Left ventricle myocardium superior (tissue), 1 donor: ENCODE measurements around the gene B3GAT1. TPM values are rescaled to one million over a fixed set of nuclear protein-coding genes. Genes with fewer than 3 reads are reported as not detected.

ENCODE experiments used
- ATAC-seq: fragments of 200-7000 bp; cut with Tn5 transposase; one replicate; pipeline ENCODE4 v1.9.1; 2020; ENCODE audit warnings: mild to moderate bottlenecking, moderate library complexity
- DNase-seq: peaks from one replicate; pipeline ENCODE4 v3.0.0-alpha.2; 2020
- intact Hi-C: fragments of 100-400 bp; cut with micrococcal nuclease; formaldehyde crosslinking; loops from one replicate; pipeline ENCODE4 v1.11.0; 2022
- total RNA-seq: library from RNA; stranded (reverse); fragmentation: NEBNext Ultra II Directional; extraction: Animal tissue kit (Norgen Biotek cat#: 25700); gene quantifications from one replicate; pipeline ENCODE4 v1.2.1, GENCODE V29; 2021
- donor health status: DM: no; HTN: yes; CAD: no; lungs with severe emphysema.

Gene B3GAT1
- total RNA-seq, 1 donor from 2014 or later = 0.17 TPM

- DNase-seq (no peak), ATAC-seq (no peak)
- intact Hi-C loops = no loop called here
These were observed 29.8 kb downstream of the B3GAT1 start for GRCh38 chr11:134382257-134382656.

- ATAC-seq = no peak
- intact Hi-C loops = no loop called here
- DNase-seq = no peak
These were observed 31.3 kb downstream of the B3GAT1 start for GRCh38 chr11:134380785-134381184.

GRCh38 chr11:134380229-134380628, 31.8 kb downstream of the B3GAT1 start:
- DNase-seq (no peak), ATAC-seq (no peak)
- intact Hi-C loops = no loop called here

- DNase-seq (no peak), ATAC-seq (no peak)
- intact Hi-C loops = no loop called here
These were observed 32.8 kb downstream of the B3GAT1 start for GRCh38 chr11:134379241-134379640.

- ATAC-seq = no peak
- DNase-seq = no peak
- intact Hi-C loops = no loop called here
These were observed 34.2 kb downstream of the B3GAT1 start for GRCh38 chr11:134377876-134378275.

- intact Hi-C loops = no loop called here
- ATAC-seq (no peak), DNase-seq (no peak)
These were observed 35.7 kb downstream of the B3GAT1 start for GRCh38 chr11:134376150-134376921.

- intact Hi-C loops = no loop called here
- DNase-seq = no peak
These were observed 37.0 kb downstream of the B3GAT1 start for GRCh38 chr11:134374891-134375550.

GRCh38 chr11:134374171-134374570, 37.9 kb downstream of the B3GAT1 start:
- DNase-seq (no peak), ATAC-seq (no peak)
- intact Hi-C loops = no loop called here

More at GRCh38 chr11:134374891-134375550, 37.0 kb downstream of the B3GAT1 start:
- ATAC-seq = no peak

GRCh38 chr11:134373591-134374052, 38.4 kb downstream of the B3GAT1 start:
- intact Hi-C loops = no loop called here
- DNase-seq (no peak), ATAC-seq (no peak)

GRCh38 chr11:134372961-134373360, 39.1 kb downstream of the B3GAT1 start:
- ATAC-seq (no peak), DNase-seq (no peak)
- intact Hi-C loops = no loop called here

GRCh38 chr11:134372536-134372935, 39.5 kb downstream of the B3GAT1 start:
- intact Hi-C loops = no loop called here
- no peak for ATAC-seq
- no peak for DNase-seq

GRCh38 chr11:134371436-134372185, 40.4 kb downstream of the B3GAT1 start:
- intact Hi-C loops = no loop called here
- no peak for DNase-seq

GRCh38 chr11:134370526-134371435, 41.3 kb downstream of the B3GAT1 start:
- ATAC-seq (no peak), DNase-seq (no peak)
- intact Hi-C loops = no loop called here

More at GRCh38 chr11:134371436-134372185, 40.4 kb downstream of the B3GAT1 start:
- ATAC-seq = no peak

- no peak for ATAC-seq
- no peak for DNase-seq
These were observed 42.2 kb downstream of the B3GAT1 start for GRCh38 chr11:134369656-134370525.

GRCh38 chr11:134367781-134368180, 44.3 kb downstream of the B3GAT1 start:
- ATAC-seq = no peak
- DNase-seq = no peak
- intact Hi-C loops = no loop called here

More at GRCh38 chr11:134369656-134370525, 42.2 kb downstream of the B3GAT1 start:
- intact Hi-C loops = no loop called here

GRCh38 chr11:134366254-134366653, 45.8 kb downstream of the B3GAT1 start:
- intact Hi-C loops = no loop called here
- no peak for DNase-seq
- peak; percentile 25 for ATAC-seq

- intact Hi-C loops = no loop called here
- ATAC-seq (no peak), DNase-seq (no peak)
These were observed 46.8 kb downstream of the B3GAT1 start for GRCh38 chr11:134365011-134365925.
